Measurements from ENCODE around the gene ANKRD22. TPM values are rescaled to one million over a fixed set of nuclear protein-coding genes. Genes with fewer than 3 reads are reported as not detected.
A peak's percentile ranks its signal among the peaks of the same experiment; 100 is the strongest.

Gene ANKRD22
- total RNA-seq, 1 donor from 2014 or later = 0.71 TPM

GRCh38 chr10:88861036-88861435, 9.4 kb upstream of the ANKRD22 start:
- intact Hi-C loops (cut with DNase I) = no loop called here
- ATAC-seq (no peak), DNase-seq (no peak)
- Histone ChIP-seq H3K27me3 (ENCODE audit: low read depth) (no peaks in the 10 kb centered on the region), H3K9me3 (no peaks in the 10 kb centered on the region), H3K4me1 (no peaks in the 10 kb centered on the region), H3K36me3 (no peaks in the 10 kb centered on the region), H3K27ac (no peak overlapping the region), H3K4me3 (no peak overlapping the region)
- TF ChIP-seq, protein P1, sequence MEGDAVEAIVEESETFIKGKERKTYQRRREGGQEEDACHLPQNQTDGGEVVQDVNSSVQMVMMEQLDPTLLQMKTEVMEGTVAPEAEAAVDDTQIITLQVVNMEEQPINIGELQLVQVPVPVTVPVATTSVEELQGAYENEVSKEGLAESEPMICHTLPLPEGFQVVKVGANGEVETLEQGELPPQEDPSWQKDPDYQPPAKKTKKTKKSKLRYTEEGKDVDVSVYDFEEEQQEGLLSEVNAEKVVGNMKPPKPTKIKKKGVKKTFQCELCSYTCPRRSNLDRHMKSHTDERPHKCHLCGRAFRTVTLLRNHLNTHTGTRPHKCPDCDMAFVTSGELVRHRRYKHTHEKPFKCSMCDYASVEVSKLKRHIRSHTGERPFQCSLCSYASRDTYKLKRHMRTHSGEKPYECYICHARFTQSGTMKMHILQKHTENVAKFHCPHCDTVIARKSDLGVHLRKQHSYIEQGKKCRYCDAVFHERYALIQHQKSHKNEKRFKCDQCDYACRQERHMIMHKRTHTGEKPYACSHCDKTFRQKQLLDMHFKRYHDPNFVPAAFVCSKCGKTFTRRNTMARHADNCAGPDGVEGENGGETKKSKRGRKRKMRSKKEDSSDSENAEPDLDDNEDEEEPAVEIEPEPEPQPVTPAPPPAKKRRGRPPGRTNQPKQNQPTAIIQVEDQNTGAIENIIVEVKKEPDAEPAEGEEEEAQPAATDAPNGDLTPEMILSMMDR (IDR thresholded peaks at IDR 0.05) = no peak

- Histone ChIP-seq H3K4me1 (peaks cover 12% of the 10 kb centered on the region), H3K4me3 (no peak overlapping the region), H3K27me3 (ENCODE audit: low read depth) (no peaks in the 10 kb centered on the region), H3K36me3 (no peaks in the 10 kb centered on the region), H3K27ac (no peak overlapping the region), H3K9me3 (no peaks in the 10 kb centered on the region)
- intact Hi-C loops (cut with DNase I) = no loop called here
- ATAC-seq (no peak), DNase-seq (no peak)
- TF ChIP-seq, protein P1 (IDR thresholded peaks at IDR 0.05) = no peak
These were observed 6.8 kb upstream of the ANKRD22 start for GRCh38 chr10:88858491-88858890.

DNA sequence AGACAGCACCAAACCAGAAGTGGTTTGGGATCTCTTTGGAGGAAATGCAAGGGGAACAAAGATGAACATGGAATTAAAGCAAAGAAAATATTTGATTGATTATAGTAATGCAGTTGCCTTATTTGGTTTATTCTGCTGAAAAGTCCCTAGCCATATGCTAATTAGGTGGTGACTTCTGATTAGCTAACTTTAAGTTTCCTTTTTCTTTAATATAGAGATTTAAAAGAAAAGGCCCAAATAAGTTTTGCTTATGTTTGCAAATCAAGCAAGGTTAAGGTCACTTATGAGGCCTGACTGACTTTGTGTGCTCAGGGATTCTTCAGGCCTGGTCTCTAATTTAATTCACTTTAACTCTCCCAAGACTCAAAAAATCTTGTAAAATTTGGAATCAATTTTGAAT, 6.2 kb upstream of the ANKRD22 start:
- no peaks in the 10 kb centered on the region for H3K9me3 ChIP-seq
- H3K36me3 ChIP-seq = no peaks in the 10 kb centered on the region
- no peak for DNase-seq
- intact Hi-C loops (cut with DNase I) = no loop called here
- TF ChIP-seq, protein P1 (IDR thresholded peaks at IDR 0.05) = no peak
- H3K4me3 ChIP-seq = no peak overlapping the region
- ATAC-seq = no peak
- no peaks in the 10 kb centered on the region for H3K27me3 ChIP-seq (ENCODE audit: low read depth)
- peaks cover 19% of the 10 kb centered on the region for H3K4me1 ChIP-seq
- no peak overlapping the region for H3K27ac ChIP-seq

GRCh38 chr10:88854684-88855083, 3.0 kb upstream of the ANKRD22 start:
- Histone ChIP-seq H3K27ac (no peak overlapping the region), H3K4me1 (peaks cover 28% of the 10 kb centered on the region), H3K9me3 (no peaks in the 10 kb centered on the region), H3K27me3 (ENCODE audit: low read depth) (no peaks in the 10 kb centered on the region), H3K4me3 (no peak overlapping the region), H3K36me3 (no peaks in the 10 kb centered on the region)
- no peak for ATAC-seq
- DNase-seq = no peak
- intact Hi-C loops (cut with DNase I) = no loop called here
- TF ChIP-seq, protein P1 (IDR thresholded peaks at IDR 0.05) = no peak

DNA sequence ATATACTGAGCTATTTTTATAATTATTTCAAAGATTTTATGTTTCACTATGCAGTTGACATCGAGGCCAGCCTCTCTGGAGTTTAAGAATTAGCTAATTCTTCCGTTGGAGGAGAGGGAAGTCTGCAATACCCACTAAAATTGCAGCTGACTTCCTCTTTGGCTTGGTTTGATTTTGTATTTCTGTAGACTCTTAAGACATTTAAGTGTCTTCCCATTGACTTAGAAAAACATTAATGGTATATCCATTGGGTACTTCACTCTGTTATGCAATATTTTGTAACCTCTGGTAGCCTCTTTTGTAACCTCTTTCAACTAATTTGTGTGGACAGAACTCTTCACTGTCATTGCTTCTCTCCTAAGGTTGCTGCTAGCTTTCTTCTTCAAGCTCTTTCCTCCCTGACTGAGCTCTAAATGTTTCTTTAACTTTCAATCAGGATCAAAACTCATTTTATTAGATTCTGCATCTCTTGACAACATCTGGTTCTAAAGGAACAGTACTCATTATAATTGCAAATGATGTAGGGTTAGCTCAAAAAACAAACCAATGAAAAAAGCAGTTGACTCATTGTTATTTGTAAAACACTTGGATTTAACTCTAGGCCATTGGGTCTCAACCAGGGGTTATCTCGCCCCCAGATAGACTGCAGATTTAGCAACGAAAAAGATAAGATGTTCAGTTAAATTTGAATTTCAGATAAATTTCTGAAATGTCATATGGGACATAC, 1.7 kb upstream of the ANKRD22 start:
- peak; percentile 56 to 73 for ATAC-seq
- Histone ChIP-seq H3K4me1 (peaks cover 32% of the 10 kb centered on the region), H3K27me3 (ENCODE audit: low read depth) (no peaks in the 10 kb centered on the region), H3K27ac (peak overlapping the region; percentile 37), H3K9me3 (no peaks in the 10 kb centered on the region), H3K4me3 (no peak overlapping the region), H3K36me3 (no peaks in the 10 kb centered on the region)
- TF ChIP-seq, protein P1 (IDR thresholded peaks at IDR 0.05) = no peak
- intact Hi-C loops (cut with DNase I) = no loop called here
- DNase-seq = no peak
